SH-SY5Y (cell line): Measurements from ENCODE around the gene USP47.

ENCODE experiments used
- GATA2 ChIP-seq: IDR thresholded peaks from 2 replicates; pipeline ENCODE4 v1.6.1; 2011; ENCODE audit warnings: mild to moderate bottlenecking, low read depth, low read length
- GATA3 ChIP-seq: IDR thresholded peaks from 2 replicates; pipeline ENCODE4 v1.6.1; 2011; ENCODE audit warnings: low read depth, mild to moderate bottlenecking, low read length, moderate library complexity

The USP47 gene

DNA sequence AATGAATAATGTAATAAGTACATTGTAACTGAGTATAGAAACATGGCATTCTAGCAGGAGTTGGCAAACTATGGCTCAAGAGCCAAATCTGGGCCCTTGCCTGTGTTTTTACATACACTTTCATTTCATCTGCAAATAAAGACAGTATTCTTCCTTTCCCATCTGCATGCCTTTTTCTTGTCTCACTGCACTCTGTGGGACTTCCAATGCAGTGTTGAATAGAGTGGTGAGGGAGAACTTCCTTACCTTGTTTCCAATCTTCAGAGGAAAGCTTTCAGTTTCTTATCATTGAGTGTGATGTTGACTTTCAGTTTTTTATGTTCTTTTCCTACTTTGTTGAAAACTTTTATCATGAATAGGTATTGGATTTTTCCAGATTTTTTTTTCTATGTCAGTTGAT is 82.1 kb downstream of the USP47 start:
- no peak for TF ChIP-seq GATA2
- no peak for TF ChIP-seq GATA3

DNA sequence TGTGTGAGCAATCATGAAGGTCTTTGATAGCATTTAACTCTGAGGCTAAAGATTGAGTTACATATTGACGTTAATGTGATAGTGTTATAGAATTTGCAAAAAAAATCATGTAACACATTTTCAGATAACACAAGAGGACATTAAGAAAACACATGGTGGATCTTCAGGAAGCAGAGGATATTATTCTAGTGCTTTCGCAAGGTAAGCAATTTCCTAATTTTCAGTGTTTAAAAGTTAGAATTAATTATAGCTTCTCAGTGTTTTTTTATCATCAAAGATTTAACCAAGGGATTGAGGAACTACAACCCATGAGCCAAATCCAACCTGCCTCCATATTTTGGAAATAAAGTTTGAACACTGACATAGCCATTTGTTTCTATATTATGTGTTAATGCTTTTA is 88.1 kb downstream of the USP47 start:
- TF ChIP-seq GATA3 (no peak), GATA2 (no peak)

DNA sequence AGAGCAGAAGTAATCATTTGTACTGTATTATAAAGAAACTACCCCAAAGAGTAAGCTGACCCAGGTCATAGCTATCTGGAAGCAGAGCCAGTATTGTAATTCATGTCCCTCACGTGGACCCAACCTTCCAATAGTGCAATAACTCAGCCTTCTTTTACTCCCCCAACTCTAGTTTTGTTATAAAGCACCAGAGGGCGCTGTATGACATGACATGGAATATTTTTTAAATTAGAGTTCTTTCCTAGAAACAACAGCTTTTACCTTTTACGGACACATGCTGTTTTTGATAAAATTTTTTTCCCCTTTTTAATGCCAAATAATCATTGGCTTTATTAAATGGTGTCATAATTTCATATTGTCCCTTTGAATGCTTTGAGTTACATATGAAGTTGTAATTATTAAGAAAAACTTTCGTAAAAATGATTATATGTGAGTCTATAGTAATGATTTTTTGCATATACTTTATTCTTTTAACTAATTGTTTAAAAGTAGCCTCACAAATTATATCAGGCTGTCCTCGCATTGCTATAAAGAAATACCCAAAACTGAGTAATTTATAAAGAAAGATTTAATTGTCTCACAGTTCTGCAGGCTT is 89.8 kb downstream of the USP47 start:
- no peak for TF ChIP-seq GATA3
- TF ChIP-seq GATA2 = no peak

DNA sequence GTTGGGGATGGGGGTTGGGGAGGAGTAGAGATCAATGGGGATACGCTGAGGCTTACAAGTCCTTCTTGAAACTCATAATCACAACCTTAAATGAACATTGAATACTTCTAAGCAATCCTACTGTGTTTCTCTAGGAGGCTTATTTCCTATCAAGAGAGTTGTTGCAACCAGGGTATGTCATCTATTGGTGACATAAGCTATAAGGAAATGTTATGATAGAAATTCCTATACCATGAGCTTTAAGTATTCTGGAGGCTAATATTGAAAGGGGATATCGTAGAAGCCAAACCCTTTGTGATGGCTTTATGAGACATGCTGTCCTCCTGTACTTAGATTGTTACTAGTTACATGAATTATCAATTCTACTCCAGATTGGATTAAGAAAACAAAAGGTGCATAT is 93.8 kb downstream of the USP47 start:
- TF ChIP-seq GATA2 = no peak
- no peak for TF ChIP-seq GATA3

GRCh38 chr11:11937433-11937832 is 95.7 kb downstream of the USP47 start:
- TF ChIP-seq GATA2 (no peak), GATA3 (no peak)

DNA sequence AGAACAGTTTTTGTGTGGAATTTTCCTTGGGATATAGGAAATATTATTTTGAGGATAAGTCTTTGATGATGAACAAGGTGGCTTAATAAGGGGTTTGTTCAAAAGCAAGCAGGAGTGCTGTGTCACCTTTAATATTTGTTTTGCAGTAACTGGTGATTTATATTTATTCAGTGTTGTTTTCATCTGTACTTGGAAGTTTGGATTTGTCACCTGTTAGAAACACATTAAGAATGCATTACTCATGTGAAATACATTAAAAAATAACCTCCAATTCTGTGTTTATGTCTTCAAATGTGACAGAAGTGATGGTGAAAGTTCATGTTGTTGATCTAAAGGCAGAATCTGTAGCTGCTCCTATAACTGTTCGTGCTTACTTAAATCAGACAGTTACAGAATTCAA is 96.2 kb downstream of the USP47 start:
- no peak for TF ChIP-seq GATA3

- TF ChIP-seq GATA3 (no peak), GATA2 (no peak)
Observed at GRCh38 chr11:11940551-11940950, 98.8 kb downstream of the USP47 start.

DNA sequence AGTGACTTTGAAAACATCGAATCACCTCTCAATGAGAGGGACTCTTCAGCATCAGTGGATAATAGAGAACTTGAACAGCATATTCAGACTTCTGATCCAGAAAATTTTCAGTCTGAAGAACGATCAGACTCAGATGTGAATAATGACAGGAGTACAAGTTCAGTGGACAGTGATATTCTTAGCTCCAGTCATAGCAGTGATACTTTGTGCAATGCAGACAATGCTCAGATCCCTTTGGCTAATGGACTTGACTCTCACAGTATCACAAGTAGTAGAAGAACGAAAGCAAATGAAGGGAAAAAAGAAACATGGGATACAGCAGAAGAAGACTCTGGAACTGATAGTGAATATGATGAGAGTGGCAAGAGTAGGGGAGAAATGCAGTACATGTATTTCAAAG is 100.9 kb downstream of the USP47 start:
- no peak for TF ChIP-seq GATA2
- no peak for TF ChIP-seq GATA3

GRCh38 chr11:11944444-11944843 is 102.7 kb downstream of the USP47 start:
- no peak for TF ChIP-seq GATA3
- TF ChIP-seq GATA2 = no peak

DNA sequence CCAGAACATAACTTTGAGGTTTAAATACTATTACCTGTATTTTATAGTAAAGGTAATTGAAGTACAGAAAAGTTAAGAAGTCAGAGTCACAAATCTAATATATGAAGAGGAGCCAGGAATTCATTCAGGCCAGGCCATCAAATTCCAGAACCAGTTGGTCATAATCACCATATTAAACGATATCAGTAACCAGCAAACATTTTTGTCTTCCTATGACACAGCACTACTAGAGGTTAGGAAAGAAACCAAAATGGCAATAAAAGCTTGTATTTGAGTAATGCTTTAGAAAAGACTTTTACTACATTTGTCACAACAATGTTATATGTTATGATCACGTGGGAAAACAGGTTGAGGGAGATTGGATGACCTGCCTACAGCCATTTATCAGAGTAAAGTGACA is 104.4 kb downstream of the USP47 start:
- TF ChIP-seq GATA2 (no peak), GATA3 (no peak)

GRCh38 chr11:11946878-11947277 is 105.1 kb downstream of the USP47 start:
- TF ChIP-seq GATA3 (no peak), GATA2 (no peak)

- no peak for TF ChIP-seq GATA3
Observed at GRCh38 chr11:11947825-11948224, 106.1 kb downstream of the USP47 start.

- TF ChIP-seq GATA2 (no peak), GATA3 (no peak)
Observed at GRCh38 chr11:11948242-11948947, 106.6 kb downstream of the USP47 start.

DNA sequence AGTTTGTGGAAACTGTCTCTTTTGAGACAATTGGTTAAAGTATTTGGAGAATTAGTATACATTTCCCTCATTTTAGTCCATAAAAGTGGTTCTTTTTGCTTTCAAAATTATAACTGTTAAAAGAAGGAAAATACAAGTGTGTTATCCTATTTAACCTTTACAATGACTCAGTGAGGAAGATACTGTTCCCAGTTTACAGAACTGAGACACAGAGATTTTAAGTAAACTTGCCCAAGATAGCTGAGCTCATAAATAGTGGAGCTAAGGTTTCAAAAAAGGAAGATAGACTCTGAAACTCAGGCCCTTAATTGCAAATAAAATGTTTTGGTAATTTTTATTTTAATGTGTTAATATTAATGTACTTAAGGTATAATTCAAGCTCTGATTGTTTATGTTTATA is 107.7 kb downstream of the USP47 start:
- TF ChIP-seq GATA3 = no peak
- no peak for TF ChIP-seq GATA2

DNA sequence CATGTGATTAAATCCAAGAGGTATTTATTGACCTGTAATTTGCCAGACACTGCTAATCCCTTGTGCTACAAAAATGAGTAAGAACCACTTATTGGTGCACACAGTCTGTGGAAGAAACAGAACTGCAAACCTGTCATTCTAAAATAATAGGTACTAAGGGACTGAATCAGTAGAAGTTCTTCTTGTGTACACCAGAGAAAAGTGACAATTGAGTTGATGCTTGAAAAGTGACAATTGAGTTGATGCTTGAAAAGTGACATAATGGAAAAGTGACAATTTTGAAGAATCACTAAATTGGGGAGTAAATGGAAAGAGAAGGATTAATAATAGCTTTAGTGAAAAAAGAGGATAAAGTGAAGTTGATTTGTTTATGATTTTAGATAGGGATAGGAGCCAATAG is 110.3 kb downstream of the USP47 start:
- TF ChIP-seq GATA3 (no peak), GATA2 (no peak)

- TF ChIP-seq GATA3 (no peak), GATA2 (no peak)
Observed at GRCh38 chr11:11956006-11956405, 114.2 kb downstream of the USP47 start.
